Measurements from ENCODE around the gene TCF4.
A peak's percentile ranks its signal among the peaks of the same experiment; 100 is the strongest.

Gene TCF4

DNA sequence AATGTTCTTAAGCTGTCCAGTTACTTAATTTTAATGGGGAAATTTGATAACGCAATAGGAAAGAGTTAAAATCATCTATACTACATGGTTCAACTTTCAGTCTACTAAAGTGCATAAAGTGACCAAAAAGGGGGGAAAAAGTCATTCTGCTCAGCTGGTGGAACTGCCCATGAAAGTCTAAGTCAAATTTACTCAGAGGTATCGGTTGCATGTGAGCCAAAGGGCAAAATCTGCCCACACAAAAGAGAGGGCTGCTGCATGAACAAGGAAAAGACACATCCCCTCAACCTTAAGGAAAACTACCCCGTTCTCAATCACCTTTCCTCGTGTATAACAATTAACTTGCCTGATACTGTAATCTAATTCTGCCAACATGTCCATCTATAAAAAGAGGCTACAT lies 126.1 kb downstream of the TCF4 start:
- TF ChIP-seq, protein P1, sequence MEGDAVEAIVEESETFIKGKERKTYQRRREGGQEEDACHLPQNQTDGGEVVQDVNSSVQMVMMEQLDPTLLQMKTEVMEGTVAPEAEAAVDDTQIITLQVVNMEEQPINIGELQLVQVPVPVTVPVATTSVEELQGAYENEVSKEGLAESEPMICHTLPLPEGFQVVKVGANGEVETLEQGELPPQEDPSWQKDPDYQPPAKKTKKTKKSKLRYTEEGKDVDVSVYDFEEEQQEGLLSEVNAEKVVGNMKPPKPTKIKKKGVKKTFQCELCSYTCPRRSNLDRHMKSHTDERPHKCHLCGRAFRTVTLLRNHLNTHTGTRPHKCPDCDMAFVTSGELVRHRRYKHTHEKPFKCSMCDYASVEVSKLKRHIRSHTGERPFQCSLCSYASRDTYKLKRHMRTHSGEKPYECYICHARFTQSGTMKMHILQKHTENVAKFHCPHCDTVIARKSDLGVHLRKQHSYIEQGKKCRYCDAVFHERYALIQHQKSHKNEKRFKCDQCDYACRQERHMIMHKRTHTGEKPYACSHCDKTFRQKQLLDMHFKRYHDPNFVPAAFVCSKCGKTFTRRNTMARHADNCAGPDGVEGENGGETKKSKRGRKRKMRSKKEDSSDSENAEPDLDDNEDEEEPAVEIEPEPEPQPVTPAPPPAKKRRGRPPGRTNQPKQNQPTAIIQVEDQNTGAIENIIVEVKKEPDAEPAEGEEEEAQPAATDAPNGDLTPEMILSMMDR (IDR thresholded peaks at IDR 0.05): no peak
- no peak for DNase-seq
- H3K27me3 Mint-ChIP-seq (ENCODE audit: low read depth, poor library complexity): no peaks in the 10 kb centered on the region
- H3K4me3 Mint-ChIP-seq: no peak overlapping the region
- no peaks in the 10 kb centered on the region for H3K9me3 Mint-ChIP-seq
- peak overlapping the region; percentile 30 for H3K27ac Mint-ChIP-seq
- H3K4me1 Mint-ChIP-seq: peaks cover 83% of the 10 kb centered on the region
- peaks cover 18% of the 10 kb centered on the region for H3K36me3 Mint-ChIP-seq (ENCODE audit: low read depth)

DNA sequence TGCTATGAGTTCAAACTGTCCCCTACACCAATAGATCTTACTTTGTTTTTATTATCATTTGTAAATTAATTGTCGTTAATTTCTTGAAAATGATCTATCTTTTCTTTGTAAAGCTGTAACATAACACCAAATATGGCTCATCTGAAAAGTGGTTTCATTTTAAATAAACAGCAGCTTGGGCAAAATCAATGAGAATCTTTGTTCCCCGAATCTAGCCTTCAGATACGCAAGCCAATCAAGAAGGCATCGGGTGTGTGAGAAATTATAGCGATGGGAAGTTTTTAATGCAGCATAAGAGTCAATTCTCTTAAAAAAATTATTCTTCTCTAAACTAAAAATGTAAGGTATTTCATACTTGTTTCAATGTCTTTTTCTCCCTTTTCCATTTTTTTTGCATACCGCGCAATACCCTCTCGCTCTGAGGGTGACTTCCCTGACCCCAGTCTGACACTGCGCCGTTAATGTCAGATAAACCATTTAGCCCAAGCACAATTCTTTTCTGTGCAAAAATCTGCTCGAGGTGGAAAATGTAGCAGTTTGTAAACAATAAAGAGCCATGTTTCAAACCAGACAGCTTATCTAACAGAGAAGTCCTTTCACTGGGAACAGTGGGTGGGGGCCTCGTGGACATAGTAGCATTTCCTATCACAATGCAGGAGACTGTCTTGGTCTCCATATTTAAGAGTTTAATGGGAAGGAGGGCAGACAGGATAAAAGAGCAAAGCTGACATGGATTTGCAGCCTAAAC lies 129.4 kb downstream of the TCF4 start:
- H3K9me3 Mint-ChIP-seq: no peaks in the 10 kb centered on the region
- TF ChIP-seq, protein P1 (IDR thresholded peaks at IDR 0.05): no peak
- H3K4me1 Mint-ChIP-seq: peaks cover 62% of the 10 kb centered on the region
- H3K36me3 Mint-ChIP-seq (ENCODE audit: low read depth): peaks cover 15% of the 10 kb centered on the region
- peak overlapping the region; percentile 94 for H3K27ac Mint-ChIP-seq
- no peaks in the 10 kb centered on the region for H3K27me3 Mint-ChIP-seq (ENCODE audit: low read depth, poor library complexity)
- peak; percentile 6 for DNase-seq
- no peak overlapping the region for H3K4me3 Mint-ChIP-seq

DNA sequence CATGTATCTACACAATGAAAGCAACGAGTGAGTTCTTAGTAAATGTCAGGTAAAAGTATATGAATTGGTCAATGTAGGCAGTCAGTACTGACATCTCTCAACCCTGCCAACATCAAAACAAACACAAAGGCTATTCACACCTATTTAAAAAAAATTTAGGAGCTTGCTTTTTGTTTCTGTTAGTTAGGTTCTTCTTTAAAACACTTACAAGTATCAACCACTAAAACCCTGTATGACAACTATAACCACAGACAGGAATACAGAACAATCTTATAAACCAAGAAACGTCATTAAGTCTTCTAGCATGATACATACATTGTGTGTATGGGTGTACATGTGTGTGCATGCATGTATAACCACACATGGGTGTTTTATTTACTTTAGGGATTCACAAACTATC lies 131.0 kb downstream of the TCF4 start:
- Mint-ChIP-seq H3K36me3 (ENCODE audit: low read depth) (peaks cover 20% of the 10 kb centered on the region), H3K27me3 (ENCODE audit: low read depth, poor library complexity) (no peaks in the 10 kb centered on the region), H3K4me3 (no peak overlapping the region), H3K9me3 (no peaks in the 10 kb centered on the region), H3K27ac (no peak overlapping the region), H3K4me1 (peaks cover 46% of the 10 kb centered on the region)
- no peak for DNase-seq
- TF ChIP-seq, protein P1 (IDR thresholded peaks at IDR 0.05): no peak

DNA sequence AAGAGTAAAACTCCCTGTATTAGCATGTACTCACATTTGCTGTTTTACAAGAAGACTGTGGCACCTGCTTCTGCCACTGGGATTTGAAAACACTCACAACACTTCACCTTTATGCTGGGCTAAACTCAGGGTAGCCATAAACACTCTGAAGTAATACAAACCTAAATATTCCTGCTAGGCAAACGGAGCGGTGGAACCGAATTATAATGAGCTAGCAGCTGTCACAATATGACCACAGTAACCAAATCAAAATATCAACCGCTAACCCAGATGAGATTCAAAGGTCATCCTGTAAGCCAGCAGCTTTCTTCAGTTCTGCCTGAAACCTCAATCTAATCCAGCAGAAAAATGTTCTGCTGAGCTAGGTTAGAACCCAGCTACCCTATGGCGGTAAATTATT lies 132.1 kb downstream of the TCF4 start:
- peaks cover 31% of the 10 kb centered on the region for H3K36me3 Mint-ChIP-seq (ENCODE audit: low read depth)
- H3K9me3 Mint-ChIP-seq: no peaks in the 10 kb centered on the region
- TF ChIP-seq, protein P1 (IDR thresholded peaks at IDR 0.05): no peak
- peak overlapping the region; percentile 72 for H3K27ac Mint-ChIP-seq
- no peak for DNase-seq
- no peak overlapping the region for H3K4me3 Mint-ChIP-seq
- no peaks in the 10 kb centered on the region for H3K27me3 Mint-ChIP-seq (ENCODE audit: low read depth, poor library complexity)
- peaks cover 43% of the 10 kb centered on the region for H3K4me1 Mint-ChIP-seq

DNA sequence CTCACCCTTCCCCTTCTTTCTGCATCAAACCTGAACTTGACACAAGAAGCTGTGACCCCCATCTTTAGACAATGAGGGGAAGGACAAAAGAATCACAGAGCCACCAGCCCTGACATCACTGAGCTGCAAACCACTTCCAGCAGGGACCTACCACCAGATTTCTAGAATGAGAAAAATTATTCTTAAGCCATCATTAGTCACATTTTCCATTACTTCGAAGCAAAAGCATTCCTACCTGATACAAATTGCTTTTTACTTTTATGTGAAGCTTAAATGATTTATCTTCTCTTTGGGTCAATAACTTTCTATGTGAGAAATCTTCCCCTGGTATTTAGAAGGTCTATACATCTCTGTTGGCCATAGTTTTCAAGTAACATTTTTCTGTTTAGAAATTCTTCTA lies 134.8 kb downstream of the TCF4 start:
- Mint-ChIP-seq H3K27me3 (ENCODE audit: low read depth, poor library complexity) (no peaks in the 10 kb centered on the region), H3K4me3 (no peak overlapping the region), H3K27ac (peak overlapping the region; percentile 79), H3K9me3 (peaks cover 2% of the 10 kb centered on the region), H3K4me1 (peaks cover 30% of the 10 kb centered on the region), H3K36me3 (ENCODE audit: low read depth) (peaks cover 21% of the 10 kb centered on the region)
- TF ChIP-seq, protein P1 (IDR thresholded peaks at IDR 0.05): no peak
- DNase-seq: no peak

DNA sequence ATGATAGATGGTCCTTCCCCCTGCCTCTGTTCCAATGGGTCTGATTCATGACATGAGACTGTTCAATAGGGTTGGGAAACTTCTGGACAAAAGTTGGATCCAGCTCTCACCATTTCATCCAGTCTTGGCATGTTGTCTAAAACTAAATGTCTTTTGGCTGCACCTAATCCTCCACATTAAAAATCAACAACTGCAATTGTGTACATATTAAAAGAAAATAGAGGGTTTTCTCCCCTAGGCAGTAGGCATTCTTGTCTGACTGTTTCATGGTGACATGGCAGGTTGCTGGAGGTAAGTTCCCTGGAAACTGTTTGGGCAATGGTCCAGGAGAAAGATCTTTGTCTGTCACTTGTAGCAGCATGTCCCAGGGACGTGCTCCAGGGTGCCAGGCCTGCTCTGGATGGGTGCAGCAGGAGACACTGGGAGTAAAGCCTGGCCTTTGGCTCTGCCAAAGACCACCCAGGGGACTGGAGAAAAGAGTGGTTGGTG lies 135.8 kb downstream of the TCF4 start:
- Mint-ChIP-seq H3K4me3 (no peak overlapping the region), H3K27me3 (ENCODE audit: low read depth, poor library complexity) (no peaks in the 10 kb centered on the region), H3K4me1 (peaks cover 28% of the 10 kb centered on the region), H3K27ac (peak overlapping the region; percentile 83), H3K36me3 (ENCODE audit: low read depth) (peaks cover 31% of the 10 kb centered on the region), H3K9me3 (peaks cover 10% of the 10 kb centered on the region)
- TF ChIP-seq, protein P1 (IDR thresholded peaks at IDR 0.05): no peak
- DNase-seq: no peak
